Measurements from ENCODE around the gene C1orf35. TPM values are rescaled to one million over a fixed set of nuclear protein-coding genes. Genes with fewer than 3 reads are reported as not detected.

The C1orf35 gene
- total RNA-seq, 1 donor from 2014 or later = 20.2 TPM

DNA sequence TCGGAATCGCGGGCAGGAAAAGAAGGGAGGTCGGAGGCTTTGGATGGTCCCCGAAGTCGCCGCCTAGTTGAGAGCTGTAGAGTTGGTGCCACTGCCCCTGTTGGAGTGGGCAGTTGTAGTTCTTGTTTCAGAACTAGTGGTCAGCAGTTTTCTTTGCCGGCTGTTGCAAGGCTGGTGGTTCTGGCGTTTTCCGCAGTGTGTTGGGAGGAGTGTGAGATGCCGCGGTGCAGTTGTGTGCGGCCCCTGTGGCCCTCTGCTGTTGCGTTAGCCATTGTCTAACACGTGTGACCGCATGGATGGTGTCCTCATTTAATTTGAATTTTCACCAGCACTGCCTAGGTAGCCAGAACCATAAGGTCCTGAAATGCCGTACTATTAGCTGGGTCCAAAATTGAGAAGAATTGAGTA, 19.2 kb downstream of the C1orf35 start:
- H3K27ac Mint-ChIP-seq = peak overlapping the region; percentile 99
- peaks cover 50% of the 10 kb centered on the region for H3K4me1 Mint-ChIP-seq
- H3K27me3 Mint-ChIP-seq (ENCODE audit: low read depth) = no peaks in the 10 kb centered on the region
- DNase-seq (ENCODE audit: low spot score in 2 of 2, unreplicated experiment in 2 of 2) = no peak
- TF ChIP-seq, protein P1, sequence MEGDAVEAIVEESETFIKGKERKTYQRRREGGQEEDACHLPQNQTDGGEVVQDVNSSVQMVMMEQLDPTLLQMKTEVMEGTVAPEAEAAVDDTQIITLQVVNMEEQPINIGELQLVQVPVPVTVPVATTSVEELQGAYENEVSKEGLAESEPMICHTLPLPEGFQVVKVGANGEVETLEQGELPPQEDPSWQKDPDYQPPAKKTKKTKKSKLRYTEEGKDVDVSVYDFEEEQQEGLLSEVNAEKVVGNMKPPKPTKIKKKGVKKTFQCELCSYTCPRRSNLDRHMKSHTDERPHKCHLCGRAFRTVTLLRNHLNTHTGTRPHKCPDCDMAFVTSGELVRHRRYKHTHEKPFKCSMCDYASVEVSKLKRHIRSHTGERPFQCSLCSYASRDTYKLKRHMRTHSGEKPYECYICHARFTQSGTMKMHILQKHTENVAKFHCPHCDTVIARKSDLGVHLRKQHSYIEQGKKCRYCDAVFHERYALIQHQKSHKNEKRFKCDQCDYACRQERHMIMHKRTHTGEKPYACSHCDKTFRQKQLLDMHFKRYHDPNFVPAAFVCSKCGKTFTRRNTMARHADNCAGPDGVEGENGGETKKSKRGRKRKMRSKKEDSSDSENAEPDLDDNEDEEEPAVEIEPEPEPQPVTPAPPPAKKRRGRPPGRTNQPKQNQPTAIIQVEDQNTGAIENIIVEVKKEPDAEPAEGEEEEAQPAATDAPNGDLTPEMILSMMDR (IDR thresholded peaks at IDR 0.05; ENCODE audit: unreplicated experiment) = no peak
- peak overlapping the region; percentile 97 for H3K4me3 Mint-ChIP-seq
- no peaks in the 10 kb centered on the region for H3K36me3 Mint-ChIP-seq
- no peaks in the 10 kb centered on the region for H3K9me3 Mint-ChIP-seq

DNA sequence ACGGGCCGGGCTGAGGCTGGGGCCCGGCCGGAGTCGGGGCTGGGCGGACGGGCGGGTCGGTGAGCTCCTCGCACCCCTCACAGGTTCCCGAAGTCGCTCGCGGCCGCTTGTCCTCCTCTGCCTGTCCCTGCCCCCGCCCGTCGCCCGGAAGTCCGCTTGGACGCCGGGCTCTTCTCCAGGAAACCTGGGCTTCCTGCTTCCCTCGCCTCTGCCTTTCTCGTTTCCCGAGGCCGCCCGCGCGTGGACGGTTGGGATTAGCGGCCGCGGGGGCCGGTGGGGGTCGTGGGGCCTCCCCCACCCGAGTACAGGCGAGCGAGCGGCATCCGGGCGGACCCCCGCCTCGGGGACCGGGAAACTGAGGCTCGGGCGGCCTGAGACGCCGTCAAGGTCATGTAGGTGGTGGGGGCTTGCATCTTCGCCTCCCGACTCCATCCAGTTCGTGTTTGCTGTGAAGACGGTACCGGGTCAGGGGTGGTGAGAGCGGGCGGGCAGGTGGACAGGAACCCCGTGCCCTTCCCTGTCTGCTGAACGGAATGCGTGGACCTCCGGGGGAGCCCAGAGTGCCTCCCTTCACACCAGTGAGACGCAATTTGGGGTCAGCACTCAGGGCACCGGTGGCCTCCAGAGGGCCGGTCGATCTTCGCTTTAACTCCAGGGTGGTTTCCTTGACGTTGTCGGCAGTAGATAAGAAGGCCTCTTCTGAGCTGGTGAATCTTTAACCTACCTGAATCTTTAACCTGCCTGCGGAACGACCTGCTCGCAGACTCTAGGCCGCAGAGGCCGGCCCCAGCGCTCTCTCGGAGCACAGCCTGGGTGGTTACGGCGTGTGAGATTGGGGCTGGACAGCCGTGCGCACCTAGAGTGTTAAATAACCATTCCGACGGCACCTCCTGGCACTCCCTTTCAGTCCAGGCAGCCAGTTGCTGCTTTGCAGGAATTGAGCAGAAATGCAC, 19.9 kb downstream of the C1orf35 start:
- Mint-ChIP-seq H3K4me1 (peaks cover 46% of the 10 kb centered on the region), H3K4me3 (peak overlapping the region; percentile 97), H3K27ac (peak overlapping the region; percentile 99), H3K9me3 (no peaks in the 10 kb centered on the region), H3K27me3 (ENCODE audit: low read depth) (no peaks in the 10 kb centered on the region), H3K36me3 (no peaks in the 10 kb centered on the region)
- TF ChIP-seq, protein P1 (IDR thresholded peaks at IDR 0.05; ENCODE audit: unreplicated experiment) = no peak
- peak in 1 of 2 experiments; percentile 50 for DNase-seq (ENCODE audit: low spot score in 2 of 2, unreplicated experiment in 2 of 2)

DNA sequence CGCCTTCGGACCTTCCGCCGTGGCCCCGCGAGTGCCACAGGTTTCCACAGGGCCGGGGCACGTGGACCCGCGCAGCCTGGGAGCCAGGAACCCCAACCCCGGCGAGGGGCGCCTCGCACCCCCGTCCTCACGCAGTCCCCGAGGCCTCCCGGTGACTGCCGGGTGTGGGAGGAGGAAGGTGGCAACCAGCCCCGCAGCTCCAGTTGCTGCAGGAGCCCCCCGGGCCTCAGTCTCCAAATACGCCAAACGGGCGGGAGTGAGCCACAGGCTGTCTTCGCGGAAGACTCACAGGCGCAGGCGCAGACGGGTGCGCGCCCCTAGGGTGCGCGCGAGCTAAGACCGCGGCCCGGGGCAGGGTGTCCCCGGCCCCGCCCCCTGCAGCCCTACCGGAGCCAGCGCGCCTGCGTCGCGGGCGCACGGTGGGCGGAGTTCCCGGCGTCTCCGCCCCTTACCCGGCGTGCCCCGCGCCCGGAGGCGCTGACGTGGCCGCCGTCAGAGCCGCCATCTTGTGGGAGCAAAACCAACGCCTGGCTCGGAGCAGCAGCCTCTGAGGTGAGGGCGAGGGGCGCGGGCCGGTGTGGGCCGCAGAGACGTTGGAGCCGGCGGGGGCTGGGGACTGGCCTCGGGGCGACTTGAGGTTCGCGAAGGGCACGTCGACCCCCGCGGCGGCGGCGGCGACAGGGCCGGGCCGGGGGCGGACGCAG, 20.8 kb downstream of the C1orf35 start, which contains the start of gene ARF1:
ARF1 (plus strand) TSS at position 495 of the 704 bp plus-strand sequence. CDS start 14,407 bp downstream, outside the sequence.
- H3K4me1 Mint-ChIP-seq = peaks cover 38% of the 10 kb centered on the region
- peak within 1 kb of the TSS; percentile 99 for H3K27ac Mint-ChIP-seq
- H3K36me3 Mint-ChIP-seq = no peaks in the 10 kb centered on the region
- H3K27me3 Mint-ChIP-seq (ENCODE audit: low read depth) = no peaks in the 10 kb centered on the region
- H3K9me3 Mint-ChIP-seq = no peaks in the 10 kb centered on the region
- H3K4me3 Mint-ChIP-seq = peak within 1 kb of the TSS; percentile 97
- DNase-seq (ENCODE audit: low spot score in 2 of 2, unreplicated experiment in 2 of 2) = peak; percentile 95 to 98
- TF ChIP-seq, protein P1 (IDR thresholded peaks at IDR 0.05; ENCODE audit: unreplicated experiment) = no peak

DNA sequence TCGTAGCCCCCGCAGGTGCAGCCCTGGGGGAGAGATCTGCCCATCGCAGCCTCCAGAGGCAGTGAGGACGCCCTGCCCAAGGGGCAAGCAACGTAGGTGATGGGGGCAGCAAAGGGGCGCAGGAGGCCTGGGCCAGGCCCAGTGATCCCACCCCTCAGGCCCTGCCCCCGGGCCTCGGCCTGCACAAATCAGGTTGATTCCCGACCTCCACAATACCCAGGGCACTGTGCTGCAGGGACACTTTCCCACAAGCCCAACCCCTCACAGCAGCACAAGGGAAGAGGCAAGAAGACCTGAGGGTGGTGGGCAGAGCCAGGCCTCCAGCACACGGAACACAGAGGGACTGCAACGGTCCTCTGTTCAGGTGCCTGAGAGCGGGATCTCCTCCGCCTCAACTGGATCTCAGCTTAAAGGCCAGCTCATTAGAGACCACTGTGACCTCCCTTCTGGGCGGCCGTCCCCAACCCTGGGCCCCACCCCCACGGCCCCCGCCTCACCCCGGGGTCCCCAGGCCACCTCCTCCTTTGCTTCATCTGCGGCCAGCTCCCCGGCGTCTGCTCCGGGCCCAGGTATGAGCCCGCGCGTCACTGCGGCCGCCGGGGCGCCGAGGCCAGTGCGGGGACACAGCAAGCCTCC, 21.4 kb downstream of the C1orf35 start:
- TF ChIP-seq, protein P1 (IDR thresholded peaks at IDR 0.05; ENCODE audit: unreplicated experiment) = no peak
- peak overlapping the region; percentile 61 for H3K27ac Mint-ChIP-seq
- no peaks in the 10 kb centered on the region for H3K36me3 Mint-ChIP-seq
- peak overlapping the region; percentile 71 for H3K4me3 Mint-ChIP-seq
- no peaks in the 10 kb centered on the region for H3K27me3 Mint-ChIP-seq (ENCODE audit: low read depth)
- DNase-seq (ENCODE audit: low spot score in 2 of 2, unreplicated experiment in 2 of 2) = peak in 1 of 2 experiments; percentile 58
- no peaks in the 10 kb centered on the region for H3K9me3 Mint-ChIP-seq
- peaks cover 33% of the 10 kb centered on the region for H3K4me1 Mint-ChIP-seq

DNA sequence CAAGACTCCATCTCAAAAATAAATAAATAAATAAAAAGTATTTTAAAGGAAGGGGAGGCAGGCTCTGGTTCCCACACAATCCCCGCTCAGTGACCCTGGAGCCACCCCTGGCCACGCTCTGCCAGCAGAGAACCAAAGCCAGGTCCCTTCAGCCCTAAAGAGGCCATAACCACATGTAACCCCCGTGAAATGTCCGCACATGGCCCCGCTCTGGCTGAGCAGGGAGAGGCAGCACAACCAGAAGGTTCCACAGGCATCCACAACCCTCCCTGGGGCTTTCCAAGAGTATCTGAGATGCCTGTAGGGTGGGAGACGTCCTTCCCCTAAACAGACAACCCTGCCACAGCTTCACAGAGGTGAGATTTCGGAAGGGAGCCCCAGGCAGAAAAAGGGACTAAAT, 22.0 kb downstream of the C1orf35 start:
- no peak for DNase-seq (ENCODE audit: low spot score in 2 of 2, unreplicated experiment in 2 of 2)
- H3K4me1 Mint-ChIP-seq = peaks cover 30% of the 10 kb centered on the region
- H3K4me3 Mint-ChIP-seq = peak overlapping the region; percentile 71
- no peaks in the 10 kb centered on the region for H3K27me3 Mint-ChIP-seq (ENCODE audit: low read depth)
- H3K9me3 Mint-ChIP-seq = no peaks in the 10 kb centered on the region
- TF ChIP-seq, protein P1 (IDR thresholded peaks at IDR 0.05; ENCODE audit: unreplicated experiment) = no peak
- H3K36me3 Mint-ChIP-seq = no peaks in the 10 kb centered on the region
- H3K27ac Mint-ChIP-seq = peak overlapping the region; percentile 80

Measured in mesothelial cell of epicardium (in vitro differentiated cells).